Adrenal gland (tissue), 5 donors: ENCODE measurements around the gene EVL.

Source experiments
- CTCF ChIP-seq, 6 experiments: fragments of 450-650 bp in 4 of 6; fragments of 200-600 bp in 2 of 6; sonication (generic) in 1 of 6; IDR thresholded peaks; 1 replicate in 5 of 6; 2 replicates in 1 of 6; pipeline versions ENCODE4 v1.5.1 to v1.8.0; 2016 to 2021; ENCODE audit warnings: antibody characterized with exemption in 6 of 6, mild to moderate bottlenecking in 2 of 6, moderate library complexity in 1 of 6
- POLR2A ChIP-seq, 2 donors: fragments of 450-650 bp; IDR thresholded peaks; one replicate each; pipeline ENCODE4 v1.6.1; 2017; ENCODE audit warnings: antibody characterized with exemption in 2 of 2, mild to moderate bottlenecking in 2 of 2, moderate library complexity in 1 of 2
- donor health status: DM: no; HTN: no; CAD: no.

- TF ChIP-seq CTCF (IDR thresholded peaks at IDR 0.05), result no peak
- no peak for TF ChIP-seq POLR2A (IDR thresholded peaks at IDR 0.05)
Measured at GRCh38 chr14:100088226-100088625, 23.0 kb downstream of the EVL start.
